HUES6 (cell line): ENCODE measurements around the gene CAPN7.
"Not testable (repeated sequence)": the region's sequence is repeated elsewhere in the genome, so short reads cannot be mapped to it uniquely, and the experiment has no call there.

ENCODE experiments used
- H3K27ac ChIP-seq: 2 replicates; pipeline ENCODE4 v1.7.0; 2013; ENCODE audit warnings: low read depth, mild to moderate bottlenecking, low read length, inconsistent platforms
- H3K27me3 ChIP-seq: 2 replicates; pipeline ENCODE4 v1.6.1; 2013; ENCODE audit warnings: low read length; ENCODE audit not compliant: control insufficient read depth, insufficient read depth
- H3K36me3 ChIP-seq: 2 replicates; pipeline ENCODE4 v1.6.1; 2013; ENCODE audit warnings: low read length; ENCODE audit not compliant: control insufficient read depth, insufficient read depth
- H3K4me1 ChIP-seq: 2 replicates; pipeline ENCODE4 v1.6.1; 2013; ENCODE audit warnings: low read length; ENCODE audit not compliant: control insufficient read depth, insufficient read depth
- H3K4me3 ChIP-seq: 2 replicates; pipeline ENCODE4 v1.5.1; 2013; ENCODE audit warnings: low read depth, low read length
- H3K9ac ChIP-seq: one replicate; pipeline ENCODE4 v1.6.1; 2013; ENCODE audit warnings: mild to moderate bottlenecking, low read length
- H3K9me3 ChIP-seq: 2 replicates; pipeline ENCODE4 v1.6.1; 2013; ENCODE audit warnings: low read depth, low read length; ENCODE audit not compliant: control insufficient read depth, insufficient read depth

Gene CAPN7

GRCh38 chr3:15174953-15175352, 31.1 kb upstream of the CAPN7 start:
- H3K36me3 ChIP-seq = no peaks in the 10 kb centered on the region
- H3K9ac ChIP-seq = no peak overlapping the region
- H3K9me3 ChIP-seq = no peaks in the 10 kb centered on the region
- no peak overlapping the region for H3K27ac ChIP-seq
- H3K4me1 ChIP-seq = no peaks in the 10 kb centered on the region
- no peak overlapping the region for H3K4me3 ChIP-seq
- peaks cover 8% of the 10 kb centered on the region; the same call in 1 of the 2 replicates for H3K27me3 ChIP-seq

- no peak overlapping the region for H3K27ac ChIP-seq
These were observed 30.4 kb upstream of the CAPN7 start for GRCh38 chr3:15175605-15176004.

GRCh38 chr3:15180042-15180611, 25.9 kb upstream of the CAPN7 start:
- H3K27me3 ChIP-seq = 0 out of 2 replicates have a peak, but pooled peaks cover 3% of the 10 kb centered on the region
- H3K36me3 ChIP-seq = no peaks in the 10 kb centered on the region
- no peak overlapping the region for H3K4me3 ChIP-seq
- H3K27ac ChIP-seq = no peak overlapping the region
- H3K4me1 ChIP-seq = peaks cover 8% of the 10 kb centered on the region; the same call in 1 of the 2 replicates
- H3K9me3 ChIP-seq = no peaks in the 10 kb centered on the region
- H3K9ac ChIP-seq = no peak overlapping the region

More at GRCh38 chr3:15175605-15176004, 30.4 kb upstream of the CAPN7 start:
- Histone ChIP-seq H3K9ac (no peak overlapping the region), H3K4me3 (no peak overlapping the region), H3K4me1 (no peaks in the 10 kb centered on the region), H3K27me3 (peaks cover 8% of the 10 kb centered on the region; the same call in 1 of the 2 replicates), H3K36me3 (no peaks in the 10 kb centered on the region), H3K9me3 (no peaks in the 10 kb centered on the region)

GRCh38 chr3:15181511-15181910, 24.5 kb upstream of the CAPN7 start:
- Histone ChIP-seq H3K4me3 (no peak overlapping the region), H3K4me1 (peaks cover 8% of the 10 kb centered on the region; the same call in 1 of the 2 replicates), H3K36me3 (no peaks in the 10 kb centered on the region), H3K9ac (no peak overlapping the region), H3K27ac (no peak overlapping the region), H3K27me3 (no peaks in the 10 kb centered on the region), H3K9me3 (peaks cover 4% of the 10 kb centered on the region; the same call in 1 of the 2 replicates)

GRCh38 chr3:15181963-15182362, 24.1 kb upstream of the CAPN7 start:
- Histone ChIP-seq H3K27me3 (no peaks in the 10 kb centered on the region), H3K36me3 (no peaks in the 10 kb centered on the region), H3K4me3 (no peak overlapping the region), H3K27ac (no peak overlapping the region), H3K9me3 (peaks cover 7% of the 10 kb centered on the region; the same call in 1 of the 2 replicates), H3K9ac (no peak overlapping the region), H3K4me1 (peaks cover 8% of the 10 kb centered on the region; the same call in 1 of the 2 replicates)

- no peak overlapping the region for H3K4me3 ChIP-seq
- no peak overlapping the region for H3K9ac ChIP-seq
- no peaks in the 10 kb centered on the region for H3K36me3 ChIP-seq
These were observed 23.0 kb upstream of the CAPN7 start for GRCh38 chr3:15183011-15183410.

GRCh38 chr3:15185404-15185803, 20.6 kb upstream of the CAPN7 start:
- H3K27ac ChIP-seq = no peak overlapping the region
- H3K4me3 ChIP-seq = no peak overlapping the region
- no peaks in the 10 kb centered on the region for H3K36me3 ChIP-seq
- H3K9ac ChIP-seq = no peak overlapping the region
- H3K27me3 ChIP-seq = no peaks in the 10 kb centered on the region
- peaks cover 7% of the 10 kb centered on the region; the same call in 1 of the 2 replicates for H3K9me3 ChIP-seq
- H3K4me1 ChIP-seq = peaks cover 8% of the 10 kb centered on the region; the same call in 1 of the 2 replicates

More at GRCh38 chr3:15183011-15183410, 23.0 kb upstream of the CAPN7 start:
- H3K27me3 ChIP-seq = no peaks in the 10 kb centered on the region
- no peak overlapping the region for H3K27ac ChIP-seq
- H3K9me3 ChIP-seq = peaks cover 7% of the 10 kb centered on the region; the same call in 1 of the 2 replicates
- H3K4me1 ChIP-seq = peaks cover 8% of the 10 kb centered on the region; the same call in 1 of the 2 replicates

- peaks cover 7% of the 10 kb centered on the region; the same call in 1 of the 2 replicates for H3K9me3 ChIP-seq
- no peak overlapping the region for H3K4me3 ChIP-seq
- H3K36me3 ChIP-seq = no peaks in the 10 kb centered on the region
- H3K9ac ChIP-seq = no peak overlapping the region
- no peak overlapping the region for H3K27ac ChIP-seq
- peaks cover 8% of the 10 kb centered on the region; the same call in 1 of the 2 replicates for H3K4me1 ChIP-seq
- no peaks in the 10 kb centered on the region for H3K27me3 ChIP-seq
These were observed 20.0 kb upstream of the CAPN7 start for GRCh38 chr3:15186101-15186476.

GRCh38 chr3:15186477-15187164, 19.4 kb upstream of the CAPN7 start:
- not testable (repeated sequence) for H3K9me3 ChIP-seq, H3K27me3 ChIP-seq, H3K27ac ChIP-seq, H3K36me3 ChIP-seq, H3K4me1 ChIP-seq
- Histone ChIP-seq H3K9ac (peak overlapping the region; percentile 26), H3K4me3 (peak overlapping the region; percentile 13)

- no peaks in the 10 kb centered on the region for H3K27me3 ChIP-seq
- peaks cover 7% of the 10 kb centered on the region for H3K9me3 ChIP-seq
- no peaks in the 10 kb centered on the region for H3K4me1 ChIP-seq
- no peak overlapping the region for H3K9ac ChIP-seq
- no peaks in the 10 kb centered on the region for H3K36me3 ChIP-seq
- H3K27ac ChIP-seq = no peak overlapping the region
- no peak overlapping the region for H3K4me3 ChIP-seq
These were observed 8.6 kb upstream of the CAPN7 start for GRCh38 chr3:15197340-15198029.

GRCh38 chr3:15198686-15199085, 7.4 kb upstream of the CAPN7 start:
- no peak overlapping the region for H3K4me3 ChIP-seq
- no peak overlapping the region for H3K27ac ChIP-seq
- peaks cover 7% of the 10 kb centered on the region for H3K9me3 ChIP-seq
- H3K27me3 ChIP-seq = no peaks in the 10 kb centered on the region
- no peak overlapping the region for H3K9ac ChIP-seq
- no peaks in the 10 kb centered on the region for H3K36me3 ChIP-seq
- peaks cover 3% of the 10 kb centered on the region; the same call in 1 of the 2 replicates for H3K4me1 ChIP-seq
